GM10266 (cell line): Measurements from ENCODE around the gene ANKRD10.

Experiments used
- DNase-seq: peaks from one replicate; pipeline ENCODE4 v3.0.0; 2012; ENCODE audit errors: extremely low spot score
- CTCF ChIP-seq: IDR thresholded peaks from 2 replicates; pipeline ENCODE4 v1.5.1; 2012; ENCODE audit warnings: mild to moderate bottlenecking, low read depth; ENCODE audit not compliant: control insufficient read depth, insufficient read depth; ENCODE audit errors: missing control alignments

ANKRD10 gene

GRCh38 chr13:110916301-110917142 is 1.7 kb upstream of the ANKRD10 start:
- no peak for TF ChIP-seq CTCF
- no peak for DNase-seq

- DNase-seq: no peak
- no peak for TF ChIP-seq CTCF
These were observed 971 bp upstream of the ANKRD10 start for GRCh38 chr13:110915874-110916206.

- peak; percentile 8 for TF ChIP-seq CTCF
- DNase-seq: peak; percentile 85
These were observed 375 bp downstream of the ANKRD10 start for GRCh38 chr13:110914331-110915056.

GRCh38 chr13:110914081-110914330 is 863 bp downstream of the ANKRD10 start:
- TF ChIP-seq CTCF: no peak
- DNase-seq: no peak

- DNase-seq: no peak
- no peak for TF ChIP-seq CTCF
These were observed 1.4 kb downstream of the ANKRD10 start for GRCh38 chr13:110913322-110914080.

- TF ChIP-seq CTCF: no peak
- DNase-seq: no peak
These were observed 2.2 kb downstream of the ANKRD10 start for GRCh38 chr13:110912651-110913051.
